Fibroblast of pulmonary artery (primary cell): ENCODE data around the gene SERPINB12.

Experiments used
- DNase-seq: peaks from one replicate; pipeline ENCODE4 v3.0.0-alpha.2; 2010; ENCODE audit warnings: low read depth
- H3K4me3 ChIP-seq: replicated peaks from 2 replicates; pipeline ENCODE4 v1.5.1; 2011; ENCODE audit warnings: low read depth, mild to moderate bottlenecking, control low read depth, low read length, moderate library complexity
- TF ChIP-seq, protein P1 (sequence below): IDR thresholded peaks from 2 replicates; pipeline ENCODE4 v1.5.1; 2011; ENCODE audit warnings: mild to moderate bottlenecking, control low read depth, low read length, inconsistent platforms; ENCODE audit errors: missing control alignments

The SERPINB12 gene

DNA sequence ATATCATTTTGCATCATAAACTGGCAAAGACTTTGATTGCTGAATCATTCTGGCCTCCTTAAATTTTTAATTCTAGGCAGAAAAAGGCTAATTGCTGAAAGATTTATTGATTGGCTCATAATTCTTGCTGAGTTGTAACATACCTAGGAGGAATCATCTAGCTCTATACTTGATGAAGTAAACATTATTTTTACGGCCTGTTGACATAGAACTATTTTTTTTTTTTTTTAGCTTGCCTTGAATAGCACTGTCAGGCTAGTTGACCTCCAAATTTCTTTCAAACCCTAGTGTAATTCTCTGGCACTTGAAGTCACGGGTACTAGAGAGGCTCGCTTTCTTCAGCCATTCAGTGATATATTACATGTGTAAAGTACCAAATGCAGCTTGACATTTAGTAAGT, 2.8 kb downstream of the SERPINB12 start:
- no peak overlapping the region for H3K4me3 ChIP-seq
- no peak for DNase-seq
- TF ChIP-seq, protein P1, sequence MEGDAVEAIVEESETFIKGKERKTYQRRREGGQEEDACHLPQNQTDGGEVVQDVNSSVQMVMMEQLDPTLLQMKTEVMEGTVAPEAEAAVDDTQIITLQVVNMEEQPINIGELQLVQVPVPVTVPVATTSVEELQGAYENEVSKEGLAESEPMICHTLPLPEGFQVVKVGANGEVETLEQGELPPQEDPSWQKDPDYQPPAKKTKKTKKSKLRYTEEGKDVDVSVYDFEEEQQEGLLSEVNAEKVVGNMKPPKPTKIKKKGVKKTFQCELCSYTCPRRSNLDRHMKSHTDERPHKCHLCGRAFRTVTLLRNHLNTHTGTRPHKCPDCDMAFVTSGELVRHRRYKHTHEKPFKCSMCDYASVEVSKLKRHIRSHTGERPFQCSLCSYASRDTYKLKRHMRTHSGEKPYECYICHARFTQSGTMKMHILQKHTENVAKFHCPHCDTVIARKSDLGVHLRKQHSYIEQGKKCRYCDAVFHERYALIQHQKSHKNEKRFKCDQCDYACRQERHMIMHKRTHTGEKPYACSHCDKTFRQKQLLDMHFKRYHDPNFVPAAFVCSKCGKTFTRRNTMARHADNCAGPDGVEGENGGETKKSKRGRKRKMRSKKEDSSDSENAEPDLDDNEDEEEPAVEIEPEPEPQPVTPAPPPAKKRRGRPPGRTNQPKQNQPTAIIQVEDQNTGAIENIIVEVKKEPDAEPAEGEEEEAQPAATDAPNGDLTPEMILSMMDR, result no peak

DNA sequence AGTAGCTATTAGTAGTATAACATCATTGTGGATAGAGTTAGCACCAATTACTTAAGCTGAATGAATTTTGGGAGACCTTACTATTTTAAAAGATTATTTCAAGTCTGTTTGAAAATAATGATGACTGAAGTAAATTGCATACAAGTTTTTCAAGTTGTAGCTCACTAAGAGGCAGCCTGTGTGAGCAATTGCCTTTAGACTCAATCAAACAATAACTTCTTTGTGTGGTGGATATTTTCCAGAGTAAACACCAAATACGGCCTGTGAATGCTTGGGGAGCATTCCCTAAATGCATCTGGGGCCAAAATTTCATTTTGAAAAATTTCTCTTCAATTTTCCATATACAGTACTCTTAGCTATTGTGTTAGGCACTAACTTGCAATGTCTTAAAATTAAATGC, 7.9 kb downstream of the SERPINB12 start:
- no peak for DNase-seq
- H3K4me3 ChIP-seq, result no peak overlapping the region
- TF ChIP-seq, protein P1, result no peak

DNA sequence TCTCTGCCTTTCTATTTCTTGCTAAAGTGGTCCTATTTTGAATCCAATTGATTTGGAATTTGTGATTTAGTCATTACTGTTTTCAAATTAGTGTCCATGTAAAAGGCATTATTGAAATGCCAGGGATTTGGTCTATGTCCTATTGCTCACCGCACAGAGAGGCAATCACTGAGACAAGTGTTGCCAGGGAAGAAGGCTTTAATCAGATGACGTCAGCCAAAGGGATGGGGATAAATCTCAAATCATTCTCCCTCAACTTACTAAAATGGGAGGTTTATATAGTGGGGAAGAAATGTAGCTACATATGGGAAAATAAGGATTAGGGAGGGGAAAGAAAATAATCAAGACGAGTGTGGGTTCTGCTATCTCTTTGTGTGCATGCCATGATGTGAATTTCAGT, 9.6 kb downstream of the SERPINB12 start:
- TF ChIP-seq, protein P1, result no peak
- no peak for DNase-seq

DNA sequence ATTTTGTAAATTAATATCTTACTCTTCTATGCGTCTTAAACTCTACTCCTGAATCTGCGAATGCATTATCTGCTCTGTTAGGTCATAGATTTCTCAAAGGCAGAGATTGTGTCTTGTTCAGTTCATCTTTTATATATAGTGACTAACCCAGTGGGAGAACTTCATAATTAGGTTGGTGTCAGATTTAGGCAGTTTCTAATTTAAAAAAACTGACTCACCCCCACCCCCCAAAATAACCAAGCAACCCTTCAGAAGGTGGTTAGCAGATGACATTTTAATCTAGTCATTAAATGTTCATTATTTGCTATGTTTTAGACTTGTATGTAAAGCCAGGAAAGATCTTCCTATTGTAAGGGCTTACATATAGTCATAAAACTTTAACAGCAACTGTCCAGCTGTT, 10.4 kb downstream of the SERPINB12 start:
- no peak for DNase-seq
- TF ChIP-seq, protein P1, result no peak
- H3K4me3 ChIP-seq, result no peak overlapping the region

More for the DNA sequence above, 9.6 kb downstream of the SERPINB12 start:
- H3K4me3 ChIP-seq, result no peak overlapping the region

DNA sequence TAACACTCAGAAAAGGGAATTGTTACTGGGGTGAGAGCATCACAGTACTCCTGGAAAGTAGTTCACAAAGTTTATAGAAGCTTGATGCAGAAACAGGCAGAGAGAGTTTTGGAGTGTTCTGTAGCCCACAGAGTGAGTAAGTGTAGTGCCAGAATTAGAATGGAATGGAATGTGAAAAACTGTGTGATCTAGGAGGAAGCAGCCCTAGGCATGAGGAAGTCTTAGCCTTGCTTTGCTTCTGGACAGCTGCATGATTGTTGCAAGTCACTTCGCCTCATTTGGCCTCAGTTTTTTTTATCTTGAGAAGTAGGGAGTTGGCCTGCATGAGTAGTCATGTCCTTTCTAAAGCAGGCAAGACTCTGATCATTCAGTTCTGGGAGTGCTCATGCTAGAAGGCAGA, 10.9 kb downstream of the SERPINB12 start:
- no peak overlapping the region for H3K4me3 ChIP-seq
- peak; percentile 62 for DNase-seq
- TF ChIP-seq, protein P1, result no peak

DNA sequence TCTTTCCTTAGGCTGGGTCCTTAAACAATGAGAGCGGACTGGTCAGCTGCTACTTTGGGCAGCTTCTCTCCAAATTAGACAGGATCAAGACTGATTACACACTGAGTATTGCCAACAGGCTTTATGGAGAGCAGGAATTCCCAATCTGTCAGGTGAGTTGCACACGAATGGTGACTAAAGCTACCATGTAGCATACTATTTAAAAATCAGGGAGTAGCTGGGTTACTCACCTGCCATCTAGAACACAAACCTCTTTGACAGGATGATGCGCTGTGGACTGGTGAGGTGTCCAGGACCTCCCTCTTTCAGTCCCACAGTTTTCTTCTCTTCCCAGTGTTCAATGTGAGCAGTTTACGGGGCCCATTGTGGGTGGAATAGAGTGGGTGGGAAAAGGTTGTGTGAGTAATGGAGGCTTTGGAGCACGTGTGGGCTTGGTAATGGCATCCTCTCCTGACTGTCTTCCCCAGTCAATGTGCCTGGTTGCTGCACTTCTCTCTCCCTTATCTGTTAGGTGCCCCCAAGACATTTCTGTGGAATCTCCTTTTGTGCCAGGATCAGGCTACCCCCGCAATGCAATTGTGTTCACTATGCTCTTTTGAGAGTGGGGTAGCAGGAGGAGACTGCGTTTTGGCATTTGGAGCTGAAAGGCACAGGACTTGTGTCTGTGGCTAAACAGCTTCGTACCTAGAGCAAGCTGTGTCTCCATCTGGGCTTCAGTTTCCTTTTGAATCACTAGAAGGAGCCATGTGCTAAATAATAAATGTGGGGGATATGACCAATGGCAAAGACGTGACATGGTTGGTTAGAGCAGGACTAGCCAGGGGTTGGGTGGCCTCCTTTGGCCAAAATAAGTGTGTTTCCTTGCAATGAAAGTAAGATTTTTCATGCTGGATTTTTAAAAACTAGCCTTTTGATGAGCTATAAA, 17.7 kb downstream of the SERPINB12 start:
- TF ChIP-seq, protein P1, result no peak
- H3K4me3 ChIP-seq, result no peak overlapping the region
- no peak for DNase-seq

DNA sequence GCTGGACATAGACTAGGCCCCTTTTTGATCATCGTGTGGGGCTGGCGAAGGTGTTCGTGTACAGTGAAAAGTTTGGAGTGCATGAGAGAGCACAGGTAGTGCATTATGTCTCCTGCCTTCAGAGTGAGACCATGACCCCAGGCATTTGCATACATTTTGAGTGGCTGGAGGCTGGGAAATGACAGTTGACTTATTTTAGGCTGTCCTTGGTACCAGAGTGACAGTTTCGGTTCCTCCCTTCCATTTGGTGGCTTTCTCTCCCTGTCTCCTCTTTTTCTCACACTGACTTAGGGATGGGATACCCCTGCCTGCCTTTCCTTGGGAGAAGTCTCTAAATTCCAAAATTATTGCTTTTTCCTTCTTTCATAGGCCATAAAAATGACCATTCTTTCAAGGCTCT, 20.1 kb downstream of the SERPINB12 start:
- no peak for DNase-seq

More for the DNA sequence above, 20.1 kb downstream of the SERPINB12 start:
- H3K4me3 ChIP-seq, result no peak overlapping the region
- TF ChIP-seq, protein P1, result no peak
